ENCODE data around the gene CEACAM6.
"Not testable (repeated sequence)": the region's sequence is repeated elsewhere in the genome, so short reads cannot be mapped to it uniquely, and the experiment has no call there.

CEACAM6 gene

DNA sequence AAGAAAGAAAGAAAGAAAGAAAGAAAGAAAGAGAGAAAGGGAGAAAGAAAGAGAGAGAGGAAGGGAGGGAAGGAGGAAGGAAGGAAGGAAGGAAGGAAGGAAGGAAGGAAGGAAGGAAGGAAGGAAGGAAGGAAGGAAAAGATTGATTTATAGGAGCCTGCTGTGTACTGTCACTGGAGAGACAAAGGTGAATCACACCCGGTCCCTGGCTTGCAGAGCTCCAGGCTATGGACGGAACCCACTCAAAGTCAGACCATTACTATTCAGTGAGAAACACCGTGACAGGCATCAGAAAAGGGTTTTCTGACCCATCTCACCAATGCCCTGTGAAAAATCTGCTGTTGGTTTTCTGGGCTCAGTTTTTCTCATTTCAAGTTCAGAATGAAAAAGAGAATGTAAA lies 7.3 kb upstream of the CEACAM6 start:
- no peak for DNase-seq

- DNase-seq: not testable (repeated sequence)
Observed at GRCh38 chr19:41750248-41751134, 4.8 kb upstream of the CEACAM6 start.

DNA sequence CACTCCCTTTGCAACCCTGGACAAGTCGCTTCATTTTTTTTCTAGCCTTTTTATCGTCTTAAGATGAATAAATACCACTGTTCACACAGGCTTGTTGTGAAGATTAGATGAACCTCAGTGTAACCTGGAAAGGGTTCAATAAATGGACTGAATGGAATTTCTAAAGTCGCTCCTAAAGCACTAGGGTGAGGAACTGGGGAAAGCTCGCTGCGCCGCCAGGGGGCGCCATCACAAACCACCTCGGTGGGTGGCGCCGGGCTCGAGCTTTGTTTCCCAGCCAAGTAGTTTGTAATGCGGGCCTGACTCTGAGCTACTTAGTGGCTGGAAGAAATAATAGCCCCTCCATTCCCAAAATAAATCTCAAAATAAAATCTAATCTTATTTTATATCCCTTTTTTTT lies 2.2 kb upstream of the CEACAM6 start:
- peak; percentile 70 for DNase-seq

GRCh38 chr19:41753936-41754529 lies 1.3 kb upstream of the CEACAM6 start:
- peak; percentile 79 for DNase-seq

DNA sequence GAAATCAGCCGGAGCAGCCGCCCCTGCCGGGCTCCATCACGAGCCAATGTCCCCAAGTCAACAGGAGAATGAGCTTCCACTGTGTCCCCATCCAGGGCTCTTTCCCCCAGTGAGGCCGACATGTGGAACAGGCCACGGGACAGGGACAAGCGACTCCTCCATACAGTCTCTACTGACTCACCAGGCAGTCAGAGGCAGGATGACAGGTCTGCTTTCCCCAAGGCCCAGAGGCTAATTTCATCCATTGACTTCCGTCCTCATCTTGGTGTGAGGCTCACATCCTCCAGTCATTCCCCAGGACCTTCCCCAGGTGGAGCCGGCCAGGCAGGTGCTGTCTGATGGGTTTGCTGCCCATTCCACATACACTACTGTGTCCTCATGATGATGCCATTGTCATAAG lies 3.5 kb downstream of the CEACAM6 start:
- DNase-seq: no peak

GRCh38 chr19:41767115-41767514 lies 11.8 kb downstream of the CEACAM6 start:
- no peak for DNase-seq

- not testable (repeated sequence) for DNase-seq
Observed at GRCh38 chr19:41768105-41768504, 12.8 kb downstream of the CEACAM6 start.

GRCh38 chr19:41769608-41770007 lies 14.3 kb downstream of the CEACAM6 start:
- DNase-seq: no peak

DNA sequence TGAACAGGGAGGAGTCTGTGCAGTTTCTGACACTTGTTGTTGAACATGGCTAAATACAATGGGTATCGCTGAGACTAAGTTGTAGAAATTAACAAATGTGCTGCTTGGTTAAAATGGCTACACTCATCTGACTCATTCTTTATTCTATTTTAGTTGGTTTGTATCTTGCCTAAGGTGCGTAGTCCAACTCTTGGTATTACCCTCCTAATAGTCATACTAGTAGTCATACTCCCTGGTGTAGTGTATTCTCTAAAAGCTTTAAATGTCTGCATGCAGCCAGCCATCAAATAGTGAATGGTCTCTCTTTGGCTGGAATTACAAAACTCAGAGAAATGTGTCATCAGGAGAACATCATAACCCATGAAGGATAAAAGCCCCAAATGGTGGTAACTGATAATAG lies 16.1 kb downstream of the CEACAM6 start:
- no peak for DNase-seq

- DNase-seq: no peak
Observed at GRCh38 chr19:41774515-41774980, 19.2 kb downstream of the CEACAM6 start.

- no peak for DNase-seq
Observed at GRCh38 chr19:41776700-41777099, 21.4 kb downstream of the CEACAM6 start.

DNA sequence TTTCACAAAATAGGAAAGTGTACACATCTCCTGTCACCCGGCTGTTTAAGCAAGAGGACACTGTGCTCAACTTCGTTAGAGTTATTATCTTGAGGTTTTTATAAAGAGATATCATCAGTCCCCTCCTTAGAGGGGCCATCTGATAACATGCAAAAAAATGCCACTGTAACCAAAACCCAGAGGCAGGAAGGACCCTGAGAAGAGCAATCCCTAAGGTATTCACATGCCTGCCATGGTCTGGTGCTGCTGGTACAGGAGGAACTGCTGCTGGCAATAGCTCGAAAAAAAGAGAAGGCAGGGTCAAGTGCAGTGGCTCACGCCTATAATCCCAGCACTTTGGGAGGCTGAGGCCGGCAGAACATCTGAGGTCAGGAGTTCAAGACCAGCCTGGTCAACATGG lies 28.3 kb downstream of the CEACAM6 start:
- DNase-seq: no peak

DNA sequence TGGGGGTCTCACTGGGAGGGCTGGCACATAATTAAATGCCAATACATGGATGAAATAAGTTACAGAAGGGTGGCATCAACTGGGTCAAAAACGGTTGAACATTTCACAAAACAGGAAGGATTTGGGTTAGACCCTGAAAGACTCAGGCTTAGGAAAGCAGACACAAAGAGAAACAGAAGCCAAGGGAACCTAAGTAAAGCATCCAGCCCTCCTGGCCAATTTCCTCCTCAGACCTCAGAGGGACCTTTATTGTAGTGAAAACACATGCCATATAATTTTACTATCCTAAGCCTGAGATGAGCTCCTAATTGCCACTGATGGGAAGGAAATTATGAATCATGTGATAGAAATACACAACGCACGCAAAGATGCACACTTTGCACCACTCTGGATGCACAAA lies 29.0 kb downstream of the CEACAM6 start:
- no peak for DNase-seq

DNA sequence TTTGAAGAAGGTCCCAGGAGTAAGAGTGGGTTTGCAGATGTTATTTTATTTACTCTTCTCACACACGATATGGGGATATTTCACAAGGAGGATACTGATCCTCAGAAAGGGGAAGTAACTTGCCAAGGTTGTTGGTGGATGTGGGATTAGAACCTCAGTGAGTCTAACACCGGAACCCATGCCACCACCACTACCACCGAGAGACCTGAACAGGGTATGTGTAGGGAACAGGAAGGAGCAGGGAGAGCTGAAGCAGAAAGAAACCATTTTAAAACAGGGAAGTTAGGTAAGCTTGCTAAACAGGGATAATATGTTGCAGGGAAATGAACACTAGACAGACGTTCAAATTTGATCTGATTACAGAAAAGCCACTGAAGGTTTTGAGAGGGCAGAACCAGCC lies 29.4 kb downstream of the CEACAM6 start:
- no peak for DNase-seq

DNA sequence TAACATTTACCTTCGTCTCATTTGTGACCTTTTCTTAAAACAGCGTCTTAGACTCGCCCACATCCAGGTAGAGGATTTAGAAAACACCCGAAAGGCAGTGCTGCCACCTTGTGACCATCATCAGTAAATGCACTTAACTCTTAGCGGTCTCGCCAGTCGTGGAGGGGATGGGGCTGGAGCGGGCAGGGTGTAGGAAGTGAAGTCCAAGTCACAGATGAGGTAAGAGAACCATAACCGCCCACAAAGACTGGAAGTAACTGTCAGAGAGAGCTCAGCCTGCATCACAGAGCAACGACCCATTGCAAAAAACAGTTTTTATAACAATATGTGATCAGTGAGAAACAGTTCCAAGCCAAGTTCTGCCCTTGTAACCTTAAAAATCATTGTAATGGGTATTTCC lies 30.3 kb downstream of the CEACAM6 start:
- DNase-seq: peak; percentile 84

GRCh38 chr19:41787055-41787454 lies 31.7 kb downstream of the CEACAM6 start:
- DNase-seq: no peak

DNA sequence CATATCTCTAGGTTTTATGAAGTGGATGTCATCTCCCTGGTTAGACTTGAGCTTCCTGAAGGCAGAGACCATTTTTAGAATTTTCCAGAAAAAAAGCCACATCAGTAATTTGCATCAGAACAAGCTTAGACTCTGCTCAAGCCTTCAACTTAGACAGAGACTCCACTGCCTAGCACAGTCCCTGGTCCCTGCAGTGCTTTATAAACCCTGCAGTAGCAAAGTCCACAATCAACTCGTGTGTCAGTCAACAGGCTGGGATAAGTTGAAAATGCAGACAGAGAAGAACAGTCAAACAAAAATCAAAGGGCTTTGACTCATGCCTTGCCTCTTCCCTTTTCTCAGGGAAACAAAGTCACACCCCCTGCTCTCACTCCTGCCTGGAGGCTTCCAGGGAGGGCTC lies 33.2 kb downstream of the CEACAM6 start:
- DNase-seq: not testable (repeated sequence)

GRCh38 chr19:41789053-41789452 lies 33.7 kb downstream of the CEACAM6 start:
- not testable (repeated sequence) for DNase-seq

DNA sequence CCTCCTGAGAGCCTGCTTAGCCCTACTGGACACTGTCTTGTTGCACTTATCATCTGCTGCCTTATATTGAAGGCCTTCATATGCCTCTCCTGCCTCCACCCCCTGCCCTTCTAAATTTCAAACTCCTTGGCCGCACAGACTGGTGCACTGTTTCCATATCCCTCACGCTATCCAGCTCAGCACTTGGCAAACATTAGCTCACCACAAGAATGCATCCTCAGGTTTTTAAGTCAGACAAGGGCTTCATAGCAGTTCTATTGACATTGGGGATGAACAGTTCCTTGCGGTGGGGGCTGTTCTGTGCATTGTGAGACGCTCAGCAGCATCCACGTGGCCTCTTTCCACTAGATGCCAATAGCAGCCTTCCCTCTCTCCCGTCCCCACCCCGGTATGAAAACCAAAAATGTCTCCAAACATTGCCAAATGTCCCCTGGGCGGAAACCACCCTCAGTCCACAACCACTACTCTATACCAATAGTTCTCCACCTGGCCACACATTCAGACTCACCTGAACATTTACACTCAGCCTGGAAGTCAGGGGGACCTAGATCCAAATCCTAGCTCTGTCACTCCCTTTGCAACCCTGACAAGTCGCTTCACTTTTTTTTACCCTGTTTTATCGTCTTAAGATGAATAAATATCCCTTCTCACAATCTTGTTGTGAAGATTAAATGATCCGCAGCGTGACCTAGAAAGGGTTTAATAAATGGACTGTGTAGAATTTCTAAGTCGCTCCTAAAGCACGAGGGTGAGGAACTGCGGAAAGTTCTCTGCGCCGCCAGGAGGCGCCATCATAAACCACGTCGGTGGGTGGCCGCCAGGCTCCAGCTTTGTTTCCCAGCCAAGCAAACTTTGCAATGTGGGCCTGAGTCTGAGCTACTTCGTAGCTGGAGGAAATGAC lies 37.4 kb downstream of the CEACAM6 start:
- peak; percentile 71 for DNase-seq

DNA sequence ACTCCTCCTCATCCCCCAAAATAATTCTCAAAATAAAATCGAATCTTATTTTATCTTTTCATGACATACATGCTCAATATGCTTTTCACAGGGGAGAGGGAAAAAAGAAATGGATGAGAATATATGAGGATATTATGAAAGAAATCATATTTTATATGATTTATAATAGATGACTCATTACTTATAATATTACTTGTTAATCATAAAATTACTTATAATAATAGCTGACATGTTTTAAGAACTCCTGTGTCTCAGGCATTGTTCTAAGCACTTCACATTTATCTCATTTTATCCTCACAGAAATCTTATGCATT lies 38.0 kb downstream of the CEACAM6 start:
- DNase-seq: no peak

DNA sequence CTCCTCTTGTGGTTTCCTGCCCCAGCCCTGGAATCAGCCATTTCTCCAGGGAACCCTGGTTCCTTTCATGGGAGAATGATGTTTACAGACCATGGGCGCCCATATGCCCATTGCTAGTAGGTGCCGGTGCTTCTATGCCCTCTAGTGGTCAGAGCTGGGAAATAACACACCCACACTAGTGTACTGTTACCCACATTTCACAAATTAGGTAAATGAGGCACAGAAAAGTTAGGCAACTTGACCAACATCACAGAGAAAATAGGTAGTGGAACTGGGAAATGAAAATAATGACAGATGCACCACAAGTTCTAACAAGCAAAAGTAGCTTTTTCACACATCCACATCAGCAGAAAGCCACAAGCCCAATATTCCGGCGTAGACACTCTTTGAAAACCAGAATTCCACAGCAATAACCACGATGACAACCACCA lies 39.7 kb downstream of the CEACAM6 start:
- DNase-seq: peak; percentile 83

- DNase-seq: no peak
Observed at GRCh38 chr19:41796362-41796761, 41.0 kb downstream of the CEACAM6 start, which contains the start of gene CEACAM3. TSS of gene CEACAM3 (plus strand) at chr19:41796587. CDS start at chr19:41796678, 91 bp downstream.

DNA sequence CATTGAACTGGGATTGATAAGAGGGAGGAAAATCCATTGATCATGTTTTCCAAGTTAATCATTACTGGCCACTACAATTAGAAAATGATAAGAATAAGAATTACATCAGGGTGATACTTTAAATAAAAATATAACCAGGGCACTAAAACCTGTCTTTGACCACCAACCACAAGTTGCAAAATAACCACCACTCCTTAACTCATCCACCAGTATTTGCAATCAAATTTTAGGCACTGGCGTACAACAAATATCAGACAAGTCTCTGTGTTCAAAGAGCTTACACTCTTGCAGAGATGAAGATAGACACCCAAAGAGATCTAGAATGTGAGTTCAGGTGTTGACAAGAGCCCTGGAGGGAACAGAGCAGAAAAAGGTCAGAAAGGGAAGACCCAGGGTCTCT lies 41.6 kb downstream of the CEACAM6 start:
- DNase-seq: no peak
